ENCODE data around the gene TNNT3.

DNA sequence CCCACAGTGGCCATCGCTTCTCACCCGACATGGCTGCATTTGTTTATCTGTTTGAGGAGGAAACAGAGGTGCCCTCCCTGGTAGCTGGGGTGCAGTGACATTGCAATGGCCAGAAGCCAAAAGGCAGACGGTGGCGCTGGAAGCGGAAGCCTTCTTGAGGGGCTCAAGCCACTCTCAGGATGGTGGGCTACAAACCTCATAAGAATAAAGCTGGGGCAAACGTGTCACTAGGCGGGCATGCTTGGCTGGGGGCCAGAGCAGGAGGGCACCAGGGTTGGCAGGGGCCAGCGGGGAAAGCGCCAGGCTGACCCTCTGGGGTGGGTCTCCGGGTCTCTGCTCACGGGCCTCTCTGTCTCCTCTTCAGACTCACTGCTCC is 12.6 kb downstream of the TNNT3 start:
- no peak for TF ChIP-seq BHLHE40 (IDR thresholded peaks at IDR 0.05; ENCODE audit: borderline replicate concordance)
- no peak for TF ChIP-seq TARDBP (IDR thresholded peaks at IDR 0.05)
- TF ChIP-seq SP1 (IDR thresholded peaks at IDR 0.05) = no peak
- TF ChIP-seq CTBP1 (IDR thresholded peaks at IDR 0.05; ENCODE audit: borderline replicate concordance) = no peak
- TF ChIP-seq ELF4 (IDR thresholded peaks at IDR 0.05) = no peak
- no peak for TF ChIP-seq LEF1 (IDR thresholded peaks at IDR 0.05; ENCODE audit: borderline replicate concordance)
- TF ChIP-seq, protein P1, sequence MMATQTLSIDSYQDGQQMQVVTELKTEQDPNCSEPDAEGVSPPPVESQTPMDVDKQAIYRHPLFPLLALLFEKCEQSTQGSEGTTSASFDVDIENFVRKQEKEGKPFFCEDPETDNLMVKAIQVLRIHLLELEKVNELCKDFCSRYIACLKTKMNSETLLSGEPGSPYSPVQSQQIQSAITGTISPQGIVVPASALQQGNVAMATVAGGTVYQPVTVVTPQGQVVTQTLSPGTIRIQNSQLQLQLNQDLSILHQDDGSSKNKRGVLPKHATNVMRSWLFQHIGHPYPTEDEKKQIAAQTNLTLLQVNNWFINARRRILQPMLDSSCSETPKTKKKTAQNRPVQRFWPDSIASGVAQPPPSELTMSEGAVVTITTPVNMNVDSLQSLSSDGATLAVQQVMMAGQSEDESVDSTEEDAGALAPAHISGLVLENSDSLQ (IDR thresholded peaks at IDR 0.05) = no peak
- no peak for TF ChIP-seq NFRKB (IDR thresholded peaks at IDR 0.05)
- no peak for TF ChIP-seq FOXK2 (IDR thresholded peaks at IDR 0.05)
- no peak for TF ChIP-seq SUZ12 (IDR thresholded peaks at IDR 0.05)
- no peak for TF ChIP-seq FOXM1 (IDR thresholded peaks at IDR 0.05; ENCODE audit: borderline replicate concordance)
- TF ChIP-seq ARNT (IDR thresholded peaks at IDR 0.05) = no peak

Data from HEK293T (cell line).